GM12878 (cell line): ENCODE data around the gene C21orf91. TPM values are rescaled to one million over a fixed set of nuclear protein-coding genes. Genes with fewer than 3 reads are reported as not detected.
A peak's percentile ranks its signal among the peaks of the same experiment; 100 is the strongest.

ENCODE experiments used
- ATAC-seq: fragments of 200-7000 bp; cut with Tn5 transposase; 3 replicates; pipeline ENCODE4 v1.9.1; 2020; ENCODE audit warnings: mild to moderate bottlenecking, moderate library complexity
- BruUV-seq: library from RNA; stranded (reverse); fragments of 400-500 nt; replicated peaks from 2 replicates; lab custom pipeline; 2021; lab: Mats Ljungman, UMichigan
- CTCF ChIA-PET: fragments of 300-600 bp; sonication (Branson Sonifier 250); formaldehyde crosslinking; extraction: SDS; loops from one replicate; lab custom pipeline; 2021; ENCODE audit warnings: inconsistent platforms; lab: Yijun Ruan, JAX
- POLR2A ChIA-PET: fragments of 350-600 bp; formaldehyde crosslinking; extraction: SDS; loops from one replicate; lab custom pipeline; 2021; ENCODE audit warnings: inconsistent platforms; lab: Charles Lee
- RAD21 ChIA-PET: fragments of 300-600 bp; sonication (Branson Sonifier 250); formaldehyde crosslinking; loops from one replicate; lab custom pipeline; 2023; ENCODE audit warnings: antibody characterized with exemption; ENCODE audit not compliant: unreplicated experiment; lab: Charles Lee
- SMC1A ChIA-PET: fragments of 300-600 bp; sonication (Branson Sonifier 250); formaldehyde crosslinking; loops from one replicate; lab custom pipeline; 2023; ENCODE audit not compliant: unreplicated experiment, uncharacterized antibody; lab: Charles Lee
- DNase-seq: peaks from one replicate; pipeline ENCODE4 v3.0.0-alpha.2; 2011; ENCODE audit warnings: low read depth, low spot score
- FAIRE-seq: peaks from 3 replicates; lab custom pipeline; 2011; peaks lifted over from hg19 to GRCh38; lab: Jason Lieb, UNC
- H2AFZ ChIP-seq: 2 replicates; pipeline ENCODE4 v1.6.0; 2011; ENCODE audit warnings: low read depth, low read length, control low read depth; ENCODE audit not compliant: control insufficient read depth
- H3K27ac ChIP-seq: 2 replicates; pipeline ENCODE4 v1.5.1; 2011; ENCODE audit warnings: control low read depth; ENCODE audit not compliant: control insufficient read depth, insufficient read depth
- H3K27me3 ChIP-seq, 2 experiments: replicated peaks in 1 of 2; 2 replicates each; pipeline versions ENCODE4 v1.6.0 to v1.6.1; 2011; ENCODE audit warnings: low read length in 1 of 2; ENCODE audit not compliant: control insufficient read depth in 2 of 2, insufficient read depth in 2 of 2
- H3K36me3 ChIP-seq, 2 experiments: 2 replicates each; pipeline ENCODE4 v1.5.1; 2011; ENCODE audit warnings: low read length in 1 of 2; ENCODE audit not compliant: control insufficient read depth in 2 of 2, insufficient read depth in 2 of 2
- H3K4me1 ChIP-seq: 2 replicates; pipeline ENCODE4 v1.6.1; 2011; ENCODE audit warnings: mild to moderate bottlenecking, low read length, moderate library complexity, mixed read lengths; ENCODE audit not compliant: control insufficient read depth, insufficient read depth
- H3K4me2 ChIP-seq: 2 replicates; pipeline ENCODE4 v1.6.0; 2011; ENCODE audit warnings: control low read depth; ENCODE audit not compliant: control insufficient read depth, insufficient read depth
- H3K4me3 ChIP-seq: fragments of 200-600 bp; sonication (generic); 2 replicates; pipeline ENCODE4 v1.5.1; 2016
- H3K79me2 ChIP-seq: 2 replicates; pipeline ENCODE4 v1.6.0; 2011; ENCODE audit warnings: low read length; ENCODE audit not compliant: control insufficient read depth, insufficient read depth
- H3K9ac ChIP-seq: 2 replicates; pipeline ENCODE4 v1.8.0; 2011; ENCODE audit warnings: low read length, control low read depth, mixed read lengths; ENCODE audit not compliant: control insufficient read depth, insufficient read depth
- H3K9me3 ChIP-seq: replicated peaks from 3 replicates; pipeline ENCODE4 v1.5.1; 2011; ENCODE audit warnings: mild to moderate bottlenecking, low read length; ENCODE audit not compliant: control insufficient read depth, insufficient read depth
- H4K20me1 ChIP-seq: 2 replicates; pipeline ENCODE4 v1.6.0; 2011; ENCODE audit not compliant: control insufficient read depth, insufficient read depth
- CHD1 ChIP-seq: IDR thresholded peaks from 2 replicates; pipeline ENCODE4 v1.6.1; 2012; ENCODE audit warnings: low read depth, low read length, improper control_type of control experiment
- JUNB ChIP-seq: IDR thresholded peaks from 2 replicates; pipeline ENCODE4 v1.6.1; 2016; ENCODE audit warnings: antibody characterized with exemption, mild to moderate bottlenecking
- MEF2A ChIP-seq: IDR thresholded peaks from 2 replicates; pipeline ENCODE4 v1.6.1; 2011; ENCODE audit warnings: low read depth, mild to moderate bottlenecking, low read length, moderate library complexity; ENCODE audit not compliant: insufficient read depth
- MTA2 ChIP-seq: fragments of 450-650 bp; IDR thresholded peaks from 2 replicates; pipeline ENCODE4 v1.6.1; 2016; ENCODE audit warnings: low read depth, mild to moderate bottlenecking, moderate library complexity
- NR2C2 ChIP-seq: IDR thresholded peaks from 2 replicates; pipeline ENCODE4 v1.6.1; 2011; ENCODE audit warnings: borderline replicate concordance, low read depth; ENCODE audit not compliant: control insufficient read depth, insufficient read length
- SPI1 ChIP-seq: IDR thresholded peaks from 2 replicates; pipeline ENCODE4 v1.6.1; 2011; ENCODE audit warnings: low read depth, mild to moderate bottlenecking, low read length, moderate library complexity, borderline replicate concordance; ENCODE audit not compliant: insufficient read depth
- TARDBP ChIP-seq: IDR thresholded peaks from 2 replicates; pipeline ENCODE4 v1.6.1; 2016; ENCODE audit warnings: borderline replicate concordance
- TBL1XR1 ChIP-seq: IDR thresholded peaks from 2 replicates; pipeline ENCODE4 v1.6.1; 2012; ENCODE audit warnings: low read depth, low read length, improper control_type of control experiment
- YBX1 ChIP-seq: fragments of 450-650 bp; IDR thresholded peaks from 2 replicates; pipeline ENCODE4 v1.6.1; 2016; ENCODE audit warnings: antibody characterized with exemption
- ZNF622 ChIP-seq: fragments of 450-650 bp; IDR thresholded peaks from 2 replicates; pipeline ENCODE4 v1.6.1; 2017; ENCODE audit warnings: mild to moderate bottlenecking, inconsistent platforms
- WGBS: methylation state at CpG from one replicate; pipeline ENCODE4 v1.1.6; 2016; ENCODE audit warnings: low lambda C conversion rate; ENCODE audit not compliant: insufficient replicate concordance, insufficient coverage; ENCODE audit errors: missing lambda C conversion rate; 5-methylcytosine and 5-hydroxymethylcytosine counted together
- in situ Hi-C: fragments of 300-500 bp; cut with MboI; formaldehyde crosslinking; loops from 9 replicates; pipeline ENCODE4 v1.14.3; 2018; ENCODE audit warnings: mixed read lengths
- intact Hi-C: fragments of 100-400 bp; cut with micrococcal nuclease; formaldehyde crosslinking; loops from one replicate; pipeline ENCODE4 v1.14.2; 2022; ENCODE audit not compliant: unreplicated experiment
- polyA plus RNA-seq, 11 experiments: library from polyadenylated mRNA; depleted of rRNA in 4 of 11; unstranded in 6 of 11; stranded (reverse) in 5 of 11; fragments of >200 nt; fragmentation: Nextera tagmentation in 4 of 11; fragmentation: Illumina TruSeq in 1 of 11; extraction: Ambion mirVana in 4 of 11; extraction: Trizol in 1 of 11; gene quantifications; 1 replicate in 1 of 11; 2 replicates in 10 of 11; pipeline versions ENCODE4 v1.2.1 to v1.2.3, GENCODE V29; 2011 to 2016; ENCODE audit warnings: inconsistent platforms in 2 of 11, missing spikeins in 2 of 11, low read depth in 1 of 11
- total RNA-seq, 4 experiments: library from RNA; depleted of rRNA in 3 of 4; stranded (reverse); fragments of >200 nt in 3 of 4; fragmentation: Illumina TruSeq in 1 of 4; extraction: Trizol in 1 of 4; gene quantifications; 2 replicates each; pipeline versions ENCODE4 v1.2.1 to v1.2.3, GENCODE V29; 2013 to 2021

The C21orf91 gene
- total and polyA plus RNA-seq, 10 of the 15 experiments (the other 5 are each of a cell fraction or from before 2014, with no cell fraction given) = 9.3 to 40.3 (median 29.8) TPM

DNA sequence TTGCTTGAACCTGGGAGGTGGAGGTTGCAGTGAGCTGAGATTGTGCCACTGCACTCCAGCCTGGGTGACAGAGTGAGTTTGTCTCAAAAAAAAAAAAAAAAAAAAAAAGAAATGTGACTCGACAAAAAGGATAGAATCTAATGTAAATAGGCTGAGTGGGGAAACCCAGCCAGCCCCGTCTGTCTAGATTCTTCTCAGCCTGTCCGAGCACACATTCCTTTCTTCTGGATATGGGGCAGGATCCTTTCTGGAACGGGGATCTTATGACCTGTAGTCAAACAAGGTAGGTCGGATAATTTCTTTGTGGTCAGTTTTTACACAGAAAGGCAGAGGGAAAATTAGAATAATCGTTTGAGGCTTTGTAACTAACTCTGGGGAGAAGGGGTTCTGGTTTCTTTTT, 74.1 kb downstream of the C21orf91 start:
- ChIA-PET POLR2A (no interaction called here), CTCF (no interaction called here), RAD21 (interaction anchor here (0.6 kb wide), 1 partner anchor 180 kb away, joined by 3 read pairs; no protein-coding TSS in a partner anchor), SMC1A (no interaction called here)
- 45% methylated on average over 6 of the region's 6 CpGs for WGBS
- H3K9ac ChIP-seq = no peak overlapping the region
- no peaks in the 10 kb centered on the region for H3K27me3 ChIP-seq
- H3K27ac ChIP-seq = no peak overlapping the region
- peaks cover 4% of the 10 kb centered on the region; the same call in 1 of the 2 replicates for H3K4me1 ChIP-seq
- H3K79me2 ChIP-seq = no peaks in the 10 kb centered on the region
- in situ Hi-C loops (no loop called here), intact Hi-C loops (no loop called here)
- no peak overlapping the region for H3K4me3 ChIP-seq
- H3K4me2 ChIP-seq = no peak overlapping the region
- H3K36me3 ChIP-seq = no peaks in the 10 kb centered on the region
- no peak overlapping the region for H2AFZ ChIP-seq
- ATAC-seq = no peak
- BruUV-seq = no TSS peak
- no peaks in the 10 kb centered on the region for H4K20me1 ChIP-seq
- DNase-seq = no peak
- no peaks in the 10 kb centered on the region; the same call in 2 of the 3 replicates for H3K9me3 ChIP-seq
- TF ChIP-seq NR2C2 = no peak
- TF ChIP-seq TARDBP = no peak
- FAIRE-seq = no peak

DNA sequence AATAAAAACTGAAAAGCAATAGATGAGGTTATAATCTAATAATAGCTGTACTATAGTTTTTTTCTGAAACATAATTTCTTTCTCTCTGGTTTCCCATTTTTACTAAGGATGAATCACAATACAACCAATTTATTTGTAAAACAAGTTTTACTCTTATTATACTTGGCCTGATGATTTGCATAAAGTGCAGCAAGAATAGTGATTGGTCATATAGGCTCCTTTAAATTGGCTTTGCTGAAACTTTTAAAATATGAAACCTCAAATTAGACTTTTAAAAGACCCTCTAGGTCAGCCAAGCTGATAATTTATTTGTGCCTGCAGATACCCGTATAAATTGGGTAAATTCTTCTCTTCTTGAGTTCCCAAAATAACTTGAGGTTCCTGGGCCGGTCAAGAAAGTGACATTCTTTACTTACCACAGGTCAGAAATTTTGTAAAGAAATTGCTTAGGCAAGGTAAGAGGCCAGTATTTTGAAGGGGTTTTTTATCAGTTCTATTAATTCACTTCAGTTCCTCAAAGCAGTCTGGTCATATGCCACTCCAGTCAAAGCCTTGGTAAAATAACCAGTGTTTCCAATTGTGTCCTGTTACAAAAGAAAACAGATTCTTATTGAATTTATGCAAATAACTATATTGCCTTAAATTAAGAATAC, 76.1 kb downstream of the C21orf91 start:
- no peak overlapping the region for H3K4me2 ChIP-seq
- ChIA-PET SMC1A (interaction anchor here (1.0 to 3.3 kb wide), 3 partner anchors 11 to 182 kb away, joined by 3 to 11 read pairs (median 6); no protein-coding TSS in a partner anchor), CTCF (interaction anchor here (1.0 to 1.4 kb wide), 2 partner anchors 12 to 18 kb away, joined by 3 read pairs; no protein-coding TSS in a partner anchor), RAD21 (interaction anchor here (0.8 to 1.0 kb wide), 2 partner anchors 38 to 71 kb away, joined by 3 read pairs; no protein-coding TSS in a partner anchor), POLR2A (no interaction called here)
- FAIRE-seq = no peak
- no peaks in the 10 kb centered on the region for H3K27me3 ChIP-seq
- no peaks in the 10 kb centered on the region for H3K36me3 ChIP-seq
- ATAC-seq = peak; percentile 68
- H3K9ac ChIP-seq = no peak overlapping the region
- intact Hi-C loops (loop anchor here (2.0 kb wide), 1 partner anchor 38 kb away; no protein-coding TSS in a partner anchor), in situ Hi-C loops (no loop called here)
- H3K4me3 ChIP-seq = no peak overlapping the region
- WGBS = 45% methylated on average over 2 of the region's 2 CpGs
- peaks cover 4% of the 10 kb centered on the region; the same call in 1 of the 2 replicates for H3K4me1 ChIP-seq
- no peaks in the 10 kb centered on the region; the same call in 2 of the 3 replicates for H3K9me3 ChIP-seq
- H3K27ac ChIP-seq = no peak overlapping the region
- H3K79me2 ChIP-seq = no peaks in the 10 kb centered on the region
- H4K20me1 ChIP-seq = no peaks in the 10 kb centered on the region
- no TSS peak for BruUV-seq
- DNase-seq = peak; percentile 27
- TF ChIP-seq MTA2 (peak; percentile 81), MEF2A (peak; percentile 28; the same call in 1 of the 2 replicates), ZNF622 (no peak), JUNB (peak; percentile 47; the same call in 1 of the 2 replicates), TBL1XR1 (peak; percentile 16; the same call in 1 of the 2 replicates), SPI1 (peak; percentile 13; the same call in 1 of the 2 replicates), YBX1 (no peak), CHD1 (no peak)
- TF ChIP-seq, all 136 proteins: peak for 5
- H2AFZ ChIP-seq = no peak overlapping the region
